Naive B cell (primary cell): ENCODE data around the gene TAF6. TPM values are rescaled to one million over a fixed set of nuclear protein-coding genes. Genes with fewer than 3 reads are reported as not detected.

Source experiments
- ATAC-seq, 2 donors: fragments of 150-1000 bp; cut with Tn5 transposase; 2 replicates each; pipeline ENCODE4 v1.10.0; 2021; ENCODE audit warnings: low read depth in 2 of 2, mild to moderate bottlenecking in 2 of 2, moderate library complexity in 2 of 2
- DNase-seq: peaks from one replicate; pipeline ENCODE4 v3.0.0; 2022
- H3K27ac Mint-ChIP-seq, 6 donors: one replicate each; pipeline ENCODE4 v1.8.0; 2020 to 2022; ENCODE audit warnings: mild to moderate bottlenecking in 6 of 6, mixed read lengths in 6 of 6, moderate library complexity in 5 of 6, inconsistent platforms in 2 of 6
- H3K27me3 Mint-ChIP-seq, 3 donors: one replicate each; pipeline ENCODE4 v1.8.0; 2021 to 2022; ENCODE audit warnings: mixed read lengths in 3 of 3, mild to moderate bottlenecking in 1 of 3
- H3K36me3 Mint-ChIP-seq, 2 donors: one replicate each; pipeline ENCODE4 v1.8.0; 2020 to 2022; ENCODE audit warnings: mixed read lengths in 2 of 2, inconsistent platforms in 1 of 2, mild to moderate bottlenecking in 1 of 2
- H3K4me1 Mint-ChIP-seq, 3 donors: one replicate each; pipeline ENCODE4 v1.8.0; 2020 to 2022; ENCODE audit warnings: mixed read lengths in 3 of 3, inconsistent platforms in 1 of 3, mild to moderate bottlenecking in 1 of 3, moderate library complexity in 1 of 3
- H3K4me3 Mint-ChIP-seq, 8 donors: one replicate each; pipeline ENCODE4 v1.8.0; 2020 to 2022; ENCODE audit warnings: mild to moderate bottlenecking in 8 of 8, mixed read lengths in 8 of 8, moderate library complexity in 8 of 8, inconsistent platforms in 2 of 8
- H3K9me3 Mint-ChIP-seq, 7 donors: one replicate each; pipeline ENCODE4 v1.8.0; 2020 to 2022; ENCODE audit warnings: mixed read lengths in 7 of 7, mild to moderate bottlenecking in 5 of 7, inconsistent platforms in 2 of 7, moderate library complexity in 1 of 7
- polyA plus RNA-seq, 6 donors: library from polyadenylated mRNA; unstranded; fragments of 300-500 nt; fragmentation: Illumina TruSeq; gene quantifications; one replicate each; pipeline ENCODE4 v1.2.3, GENCODE V29; 2021; ENCODE audit warnings: low read depth in 6 of 6

Gene TAF6
- polyA plus RNA-seq, 6 donors from 2014 or later, result 16.8 to 32.2 (median 21.6) TPM

DNA sequence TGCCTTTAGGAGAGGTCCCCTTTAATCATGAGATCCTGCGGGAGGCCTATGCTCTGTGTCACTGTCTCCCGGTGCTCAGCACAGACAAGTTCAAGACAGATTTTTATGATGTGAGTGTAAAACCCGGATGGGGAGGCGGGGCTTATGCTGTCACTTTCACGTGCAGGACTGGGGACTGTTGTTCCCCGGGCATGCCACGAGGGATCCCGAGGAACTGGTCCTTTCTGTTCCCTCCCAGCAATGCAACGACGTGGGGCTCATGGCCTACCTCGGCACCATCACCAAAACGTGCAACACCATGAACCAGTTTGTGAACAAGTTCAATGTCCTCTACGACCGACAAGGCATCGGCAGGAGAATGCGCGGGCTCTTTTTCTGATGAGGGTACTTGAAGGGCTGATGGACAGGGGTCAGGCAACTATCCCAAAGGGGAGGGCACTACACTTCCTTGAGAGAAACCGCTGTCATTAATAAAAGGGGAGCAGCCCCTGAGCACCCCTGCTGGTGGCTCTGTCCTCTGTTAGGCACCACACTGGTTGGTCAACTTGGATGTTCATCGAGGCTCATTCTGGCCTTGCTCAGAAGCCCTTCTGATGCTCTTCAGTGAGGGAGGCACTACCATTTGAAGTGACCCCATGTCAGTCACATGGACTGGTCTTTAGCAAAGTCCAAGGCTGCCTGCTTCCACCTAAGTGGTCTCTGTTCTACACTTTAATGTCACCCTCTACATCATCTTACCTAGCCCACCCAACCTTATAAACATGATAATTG, 27.6 kb downstream of the TAF6 start:
- peak overlapping the region in 3 of 6 donors; percentile 12 to 59 (median 42) for H3K27ac Mint-ChIP-seq
- ATAC-seq (no peak), DNase-seq (no peak)
- H3K36me3 Mint-ChIP-seq, result peaks cover 11 to 26% of the 10 kb centered on the region in 2 donors
- H3K27me3 Mint-ChIP-seq, result no peaks in the 10 kb centered on the region
- peaks cover 0 to 3% (median 0%) of the 10 kb centered on the region in 7 donors for H3K9me3 Mint-ChIP-seq
- H3K4me3 Mint-ChIP-seq, result peak overlapping the region in 5 of 8 donors; percentile 30 to 87 (median 44)
- peaks cover 16 to 39% (median 24%) of the 10 kb centered on the region in 3 donors for H3K4me1 Mint-ChIP-seq

DNA sequence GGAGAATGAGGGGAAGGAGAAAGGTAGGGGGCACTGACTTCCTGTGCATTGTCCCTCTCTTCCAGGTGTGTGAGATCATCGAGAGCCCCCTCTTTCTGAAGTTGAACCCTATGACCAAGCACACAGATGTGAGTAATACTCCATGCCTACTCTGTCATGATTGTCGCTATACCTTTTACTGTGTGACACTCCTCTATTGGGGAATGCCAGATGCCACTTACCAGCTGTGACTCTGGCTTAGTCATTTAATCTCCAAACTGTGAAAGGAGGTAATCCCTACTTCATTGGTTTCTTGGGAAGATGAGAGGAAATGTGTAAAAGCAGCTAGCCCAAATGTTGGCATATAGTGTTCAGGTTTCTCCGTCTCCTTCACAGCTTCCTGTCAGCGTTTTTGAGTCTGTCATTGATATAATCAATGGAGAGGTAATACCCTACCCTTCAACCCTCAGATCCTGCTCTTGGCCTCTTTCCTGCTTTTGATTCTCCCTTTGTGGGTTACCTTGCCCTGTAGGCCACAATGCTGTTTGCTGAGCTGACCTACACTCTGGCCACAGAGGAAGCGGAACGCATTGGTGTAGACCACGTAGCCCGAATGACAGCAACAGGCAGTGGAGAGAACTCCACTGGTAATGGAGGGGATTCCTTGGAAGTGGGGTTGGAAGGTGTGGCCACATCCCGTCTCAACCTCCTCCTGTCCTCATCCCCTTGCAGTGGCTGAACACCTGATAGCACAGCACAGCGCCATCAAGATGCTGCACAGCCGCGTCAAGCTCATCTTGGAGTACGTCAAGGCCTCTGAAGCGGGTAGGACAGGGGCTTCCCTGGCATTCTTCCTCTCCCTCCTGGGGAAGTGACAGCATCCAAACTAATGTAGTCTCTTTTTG, 28.4 kb downstream of the TAF6 start:
- Mint-ChIP-seq H3K27me3 (no peaks in the 10 kb centered on the region), H3K27ac (peak overlapping the region in 3 of 6 donors; percentile 42 to 93 (median 43)), H3K36me3 (peaks cover 11 to 21% of the 10 kb centered on the region in 2 donors), H3K4me3 (peak overlapping the region in 6 of 8 donors; percentile 57 to 90 (median 88)), H3K4me1 (peaks cover 12 to 39% (median 17%) of the 10 kb centered on the region in 3 donors), H3K9me3 (peaks cover 0 to 3% (median 0%) of the 10 kb centered on the region in 7 donors)
- DNase-seq (no peak), ATAC-seq (no peak)

DNA sequence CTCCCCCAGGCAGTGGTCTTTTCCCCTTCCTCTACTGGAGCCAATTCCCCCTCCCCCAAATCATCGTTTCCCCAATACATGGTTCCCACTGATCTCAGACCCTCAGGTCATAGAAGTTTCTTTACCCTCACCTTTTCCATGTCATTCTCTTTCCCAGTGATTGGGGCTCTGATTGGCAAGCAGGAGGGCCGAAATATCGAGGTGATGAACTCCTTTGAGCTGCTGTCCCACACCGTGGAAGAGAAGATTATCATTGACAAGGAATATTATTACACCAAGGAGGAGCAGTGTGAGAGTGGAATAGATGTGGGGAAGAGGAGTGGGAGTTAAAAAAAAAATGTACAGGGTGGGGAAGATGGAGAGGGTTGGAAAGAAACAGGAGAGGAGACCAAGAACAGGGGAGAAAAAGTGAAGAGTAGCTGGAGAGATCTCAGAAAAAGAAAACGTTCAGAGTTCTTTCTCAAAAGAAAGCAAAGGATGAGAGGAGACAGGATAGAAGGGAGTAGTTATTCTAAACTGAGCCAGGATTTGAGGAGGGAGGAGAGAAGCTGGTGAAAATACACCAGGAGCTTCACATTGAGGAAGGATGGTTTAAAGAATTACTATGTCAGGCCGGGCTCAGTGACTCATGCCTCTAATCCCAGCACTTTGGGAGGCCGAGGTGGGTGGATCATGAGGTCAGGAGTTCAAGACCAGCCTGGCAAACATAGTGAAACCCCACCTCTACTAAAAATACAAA, 29.5 kb downstream of the TAF6 start:
- ATAC-seq, result no peak

DNA sequence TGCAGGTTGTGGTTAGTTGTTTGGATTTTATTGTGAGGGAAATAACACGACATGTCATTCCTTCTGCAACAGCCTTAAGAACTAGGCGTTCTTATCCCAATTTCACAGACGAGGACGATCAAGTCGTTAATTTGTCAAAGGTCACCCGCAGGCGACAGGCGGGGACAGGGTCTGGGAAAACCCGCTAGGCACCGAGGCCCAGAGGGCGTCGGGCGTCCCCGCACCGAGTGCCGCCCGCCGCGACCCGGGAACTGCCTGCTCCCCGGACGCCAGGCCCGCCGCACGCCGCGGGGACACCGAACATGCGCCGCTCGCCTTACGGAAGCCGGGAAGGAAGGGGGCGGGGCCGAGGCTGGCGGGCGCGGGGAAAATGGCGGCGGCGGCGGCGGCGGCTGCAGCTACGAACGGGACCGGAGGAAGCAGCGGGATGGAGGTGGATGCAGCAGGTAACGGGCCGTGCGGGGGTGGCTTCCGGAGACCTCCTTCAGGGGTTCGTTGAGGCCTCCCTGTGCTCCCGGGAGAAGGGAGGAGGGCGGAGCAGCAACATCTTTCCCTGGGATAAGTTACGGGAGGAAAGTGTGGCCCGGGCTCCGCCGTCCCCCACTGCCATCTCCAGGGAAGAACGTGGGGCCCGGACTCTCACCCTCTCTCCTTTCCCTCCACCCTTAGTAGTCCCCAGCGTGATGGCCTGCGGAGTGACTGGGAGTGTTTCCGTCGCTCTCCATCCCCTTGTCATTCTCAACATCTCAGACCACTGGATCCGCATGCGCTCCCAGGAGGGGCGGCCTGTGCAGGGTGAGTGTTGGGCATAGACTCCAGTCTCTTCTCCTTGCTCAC, 30.3 kb downstream of the TAF6 start, which contains the start of gene COPS6:
Gene COPS6 (plus strand): TSS at position 349 of the 837 bp plus-strand sequence. CDS start 22 bp downstream, at position 371.
- DNase-seq (peak; percentile 85), ATAC-seq (peak; percentile 83 to 88)
- Mint-ChIP-seq H3K36me3 (peaks cover 11 to 17% of the 10 kb centered on the region in 2 donors), H3K9me3 (peaks cover 0 to 3% (median 0%) of the 10 kb centered on the region in 7 donors), H3K4me3 (peak within 1 kb of the TSS; percentile 87 to 94 (median 90)), H3K4me1 (peaks cover 12 to 31% (median 15%) of the 10 kb centered on the region in 3 donors), H3K27ac (peak within 1 kb of the TSS; percentile 51 to 98 (median 94)), H3K27me3 (no peaks in the 10 kb centered on the region)

More for the DNA sequence above, 29.5 kb downstream of the TAF6 start:
- peak overlapping the region; percentile 49 to 95 (median 89) for H3K27ac Mint-ChIP-seq
- peaks cover 12 to 31% (median 15%) of the 10 kb centered on the region in 3 donors for H3K4me1 Mint-ChIP-seq
- no peaks in the 10 kb centered on the region for H3K27me3 Mint-ChIP-seq
- no peak for DNase-seq
- peaks cover 0 to 3% (median 0%) of the 10 kb centered on the region in 7 donors for H3K9me3 Mint-ChIP-seq
- H3K4me3 Mint-ChIP-seq, result peak overlapping the region; percentile 87 to 94 (median 90)
- peaks cover 11 to 19% of the 10 kb centered on the region in 2 donors for H3K36me3 Mint-ChIP-seq

DNA sequence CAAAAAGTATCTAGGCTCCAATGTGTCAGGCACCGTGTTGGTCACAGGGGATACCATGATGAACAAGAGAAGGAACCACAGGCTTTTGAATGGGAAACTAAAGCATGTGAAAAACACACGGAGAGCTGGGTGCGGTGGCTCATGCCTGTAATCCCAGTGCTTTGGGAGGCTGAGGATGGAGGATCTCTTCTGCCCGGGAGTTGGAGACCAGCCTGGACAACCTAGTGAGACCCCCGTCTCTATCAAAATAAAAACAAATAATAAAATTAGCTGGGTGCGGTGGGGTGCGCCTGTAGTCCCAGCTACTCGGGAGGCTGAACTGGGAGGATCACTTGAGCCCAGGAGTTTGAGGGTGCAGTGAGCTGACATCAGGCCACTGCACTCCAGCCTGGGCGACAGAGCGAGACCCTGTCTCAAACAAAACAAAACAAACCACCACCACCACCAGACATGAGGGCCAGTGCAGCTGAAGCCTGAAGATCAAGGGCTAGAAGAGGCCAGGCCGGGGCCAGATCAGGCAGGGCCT, 31.0 kb downstream of the TAF6 start:
- peak overlapping the region; percentile 87 to 94 (median 90) for H3K4me3 Mint-ChIP-seq
- ATAC-seq (peak; percentile 23 to 28), DNase-seq (no peak)
- peaks cover 0 to 3% (median 0%) of the 10 kb centered on the region in 7 donors for H3K9me3 Mint-ChIP-seq
- H3K4me1 Mint-ChIP-seq, result peaks cover 12 to 33% (median 22%) of the 10 kb centered on the region in 3 donors
- H3K27ac Mint-ChIP-seq, result peak overlapping the region; percentile 30 to 98 (median 94)
- peaks cover 11 to 12% of the 10 kb centered on the region in 2 donors for H3K36me3 Mint-ChIP-seq
- H3K27me3 Mint-ChIP-seq, result no peaks in the 10 kb centered on the region

DNA sequence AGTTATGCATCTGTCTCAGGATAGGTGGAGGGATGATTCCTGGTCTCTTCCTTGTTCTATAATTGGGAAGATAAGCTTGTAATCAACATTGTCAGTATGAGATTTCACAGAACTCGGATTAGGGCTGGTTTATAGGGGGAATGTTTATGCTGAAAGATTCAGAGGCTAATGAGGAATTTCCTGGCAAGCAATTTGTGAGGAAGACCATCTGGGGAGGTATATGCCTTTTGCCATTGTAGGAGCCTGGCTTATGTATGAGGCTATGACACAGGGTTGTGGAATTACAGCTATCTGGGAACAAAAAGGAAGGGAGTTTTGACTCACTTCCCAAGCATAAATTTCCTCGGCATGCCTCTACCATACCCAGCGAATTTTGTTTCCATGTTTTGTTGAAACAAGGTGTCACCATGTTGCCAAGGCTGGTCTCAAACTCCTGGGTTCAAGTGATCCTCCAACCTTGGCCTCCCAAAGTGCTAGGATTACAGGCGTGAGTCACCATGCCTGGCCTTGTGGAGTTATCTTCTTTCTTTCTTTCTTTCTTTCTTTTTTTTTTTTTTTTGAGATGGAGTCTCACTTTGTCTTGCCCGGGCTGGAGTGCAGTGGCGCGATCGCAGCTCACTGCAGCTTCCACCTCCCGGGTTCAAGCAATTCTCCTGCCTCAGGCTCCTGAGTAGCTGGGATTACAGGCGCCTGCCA, 32.0 kb downstream of the TAF6 start:
- H3K4me3 Mint-ChIP-seq, result peak overlapping the region in 6 of 8 donors; percentile 9 to 90 (median 58)

DNA sequence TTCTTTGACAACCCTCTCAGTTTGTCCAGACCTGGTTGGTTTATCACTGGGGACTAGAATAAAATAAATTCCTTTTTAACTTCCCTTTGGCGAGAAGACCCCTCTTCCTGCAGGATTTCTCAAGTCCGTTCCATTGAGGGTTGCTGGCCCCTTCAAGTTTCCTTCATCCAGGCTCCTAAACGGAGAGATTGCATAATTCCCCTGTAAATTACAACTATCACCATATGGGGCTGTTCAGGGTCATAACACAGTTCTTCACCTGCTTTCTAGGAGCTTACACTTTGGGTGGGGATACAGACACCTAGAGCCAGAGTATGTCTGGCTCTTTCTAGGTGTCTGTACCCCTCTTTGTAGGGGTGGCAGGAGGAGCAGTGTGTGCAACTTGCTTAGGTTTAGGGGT, 33.6 kb downstream of the TAF6 start:
- Mint-ChIP-seq H3K4me1 (peaks cover 32 to 50% (median 45%) of the 10 kb centered on the region in 3 donors), H3K9me3 (peaks cover 0 to 3% (median 0%) of the 10 kb centered on the region in 7 donors), H3K36me3 (no peaks in the 10 kb centered on the region), H3K4me3 (peak overlapping the region in 3 of 8 donors; percentile 33 to 69 (median 51)), H3K27ac (peak overlapping the region in 1 of 6 donors; percentile 41), H3K27me3 (no peaks in the 10 kb centered on the region)
- no peak for DNase-seq
- ATAC-seq, result no peak

More for the DNA sequence above, 32.0 kb downstream of the TAF6 start:
- peak overlapping the region in 5 of 6 donors; percentile 1 to 98 (median 72) for H3K27ac Mint-ChIP-seq
- ATAC-seq (no peak), DNase-seq (no peak)
- peaks cover 18 to 42% (median 30%) of the 10 kb centered on the region in 3 donors for H3K4me1 Mint-ChIP-seq
- H3K27me3 Mint-ChIP-seq, result no peaks in the 10 kb centered on the region
- peaks cover 0 to 3% (median 0%) of the 10 kb centered on the region in 7 donors for H3K9me3 Mint-ChIP-seq
- H3K36me3 Mint-ChIP-seq, result peaks cover 6 to 8% of the 10 kb centered on the region in 2 donors

DNA sequence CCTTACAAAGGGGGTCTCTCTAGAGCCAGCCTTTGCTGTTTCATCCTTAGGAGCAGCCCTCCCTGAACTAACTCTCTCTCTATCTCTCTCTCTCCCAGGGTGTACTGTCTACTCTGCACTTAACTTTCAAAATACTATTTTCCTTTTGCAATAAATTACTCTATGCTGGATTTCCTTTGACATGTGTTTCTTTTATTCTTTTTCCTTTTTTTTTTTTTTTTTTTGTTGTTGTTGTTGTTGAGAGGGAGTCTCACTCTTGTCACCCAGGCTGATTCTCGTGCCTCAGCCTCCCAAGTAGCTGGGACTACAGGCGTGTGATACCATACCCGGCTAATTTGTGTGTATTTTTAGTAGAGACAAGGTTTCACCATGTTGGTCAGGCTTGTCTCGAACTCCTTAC, 36.2 kb downstream of the TAF6 start:
- ATAC-seq (no peak), DNase-seq (no peak)
- H3K36me3 Mint-ChIP-seq, result peaks cover 0 to 6% of the 10 kb centered on the region in 2 donors
- peak overlapping the region; percentile 85 to 98 (median 97) for H3K27ac Mint-ChIP-seq
- H3K9me3 Mint-ChIP-seq, result no peaks in the 10 kb centered on the region
- peak overlapping the region in 7 of 8 donors; percentile 83 to 97 (median 93) for H3K4me3 Mint-ChIP-seq
- H3K4me1 Mint-ChIP-seq, result peaks cover 34 to 51% (median 46%) of the 10 kb centered on the region in 3 donors
- no peaks in the 10 kb centered on the region for H3K27me3 Mint-ChIP-seq

DNA sequence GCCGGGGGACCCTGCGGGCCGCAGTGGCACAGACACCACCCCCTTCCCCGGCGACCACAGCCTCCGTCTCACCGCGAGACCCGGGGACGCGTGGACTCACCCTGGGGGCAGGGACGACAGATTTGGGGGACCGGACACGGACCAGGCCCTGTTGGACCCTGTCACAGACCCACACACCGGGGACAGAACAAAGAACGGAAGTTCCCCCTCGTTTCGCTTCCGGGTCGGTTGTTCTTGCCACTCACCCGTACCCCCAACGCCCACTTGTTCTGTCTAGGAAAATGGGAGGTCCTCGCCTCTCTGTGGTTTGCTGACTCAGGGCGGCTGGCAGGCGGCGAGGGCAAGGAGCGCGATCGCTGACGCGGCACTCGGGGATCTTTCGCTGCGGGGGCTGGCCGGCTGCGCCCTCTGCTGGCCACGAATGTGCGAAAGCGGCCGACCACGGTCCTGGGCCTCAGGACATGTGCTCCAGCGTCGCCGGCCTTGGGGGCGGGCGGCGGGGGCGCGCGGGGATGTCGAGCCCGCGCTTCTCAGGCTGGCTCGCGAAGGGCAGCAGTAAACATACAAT, 37.5 kb downstream of the TAF6 start, which contains the start of gene ZNF3:
Gene ZNF3 (minus strand): TSS at position 189 of the 568 bp plus-strand sequence. CDS start 4,366 bp downstream, outside the sequence.
- ATAC-seq, result peak; percentile 67 to 71
- Mint-ChIP-seq H3K27me3 (no peaks in the 10 kb centered on the region), H3K36me3 (peaks cover 0 to 10% of the 10 kb centered on the region in 2 donors), H3K9me3 (no peaks in the 10 kb centered on the region), H3K4me3 (peak within 1 kb of the TSS; percentile 83 to 97 (median 94)), H3K4me1 (peaks cover 31 to 51% (median 38%) of the 10 kb centered on the region in 3 donors), H3K27ac (peak within 1 kb of the TSS; percentile 85 to 98 (median 97))
- peak; percentile 98 for DNase-seq

DNA sequence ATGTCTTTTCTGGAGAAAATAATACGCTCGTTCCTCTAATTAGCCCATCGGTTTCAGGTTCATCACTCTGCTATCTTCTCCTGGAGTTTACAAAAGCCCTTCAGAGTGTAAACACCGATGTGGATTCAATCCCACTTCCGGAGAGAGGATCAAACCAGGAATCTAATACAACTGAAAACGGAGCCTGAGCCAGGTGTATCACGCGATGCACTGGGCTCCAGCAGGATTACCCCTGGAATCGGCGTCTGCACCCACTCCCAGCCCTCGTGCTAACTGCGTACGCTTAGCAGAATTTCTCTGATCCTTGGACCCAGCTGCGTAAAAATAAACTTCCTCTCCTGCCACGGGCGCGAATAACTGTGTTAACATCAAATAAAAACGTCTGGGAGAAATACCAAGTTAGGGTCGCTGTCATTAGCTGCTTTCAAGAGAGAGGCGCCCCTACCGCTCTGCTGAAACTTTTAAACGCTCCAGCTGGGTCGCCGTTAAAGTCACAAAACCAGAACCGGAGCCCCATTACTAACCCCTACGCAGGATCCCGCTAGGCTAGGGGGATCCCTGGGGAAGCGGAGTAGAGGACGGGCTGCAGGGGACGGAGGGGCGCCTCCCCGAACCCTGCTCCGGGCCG, 38.1 kb downstream of the TAF6 start:
- peak overlapping the region; percentile 33 to 97 (median 80) for H3K27ac Mint-ChIP-seq
- H3K36me3 Mint-ChIP-seq, result peaks cover 5 to 11% of the 10 kb centered on the region in 2 donors
- no peaks in the 10 kb centered on the region for H3K27me3 Mint-ChIP-seq
- no peaks in the 10 kb centered on the region for H3K9me3 Mint-ChIP-seq
- H3K4me1 Mint-ChIP-seq, result peaks cover 31 to 51% (median 40%) of the 10 kb centered on the region in 3 donors
- DNase-seq, result no peak
- ATAC-seq, result peak; percentile 3 to 5
- peak overlapping the region; percentile 83 to 97 (median 94) for H3K4me3 Mint-ChIP-seq
